ENCODE results near the gene DRC7.

DNA sequence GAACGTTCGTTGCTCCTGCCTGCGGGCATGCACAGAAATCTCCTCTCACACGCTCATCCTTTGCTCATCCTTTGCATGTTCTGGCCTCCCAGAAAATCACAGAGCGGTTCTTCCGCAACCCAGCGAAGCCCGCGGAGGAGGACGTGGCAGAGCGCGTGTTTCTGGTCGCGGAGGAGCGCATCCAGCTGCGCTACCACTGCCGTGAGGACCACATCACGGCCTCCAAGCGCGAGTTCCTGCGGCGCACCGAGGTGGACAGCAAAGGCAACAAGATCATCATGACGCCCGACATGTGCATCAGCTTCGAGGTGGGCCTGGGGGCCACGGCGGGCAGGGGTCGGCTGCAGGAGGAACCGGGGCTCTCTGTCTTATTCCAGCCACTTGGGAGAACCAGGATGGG is 31.4 kb downstream of the DRC7 start:
- TF ChIP-seq, protein P1, sequence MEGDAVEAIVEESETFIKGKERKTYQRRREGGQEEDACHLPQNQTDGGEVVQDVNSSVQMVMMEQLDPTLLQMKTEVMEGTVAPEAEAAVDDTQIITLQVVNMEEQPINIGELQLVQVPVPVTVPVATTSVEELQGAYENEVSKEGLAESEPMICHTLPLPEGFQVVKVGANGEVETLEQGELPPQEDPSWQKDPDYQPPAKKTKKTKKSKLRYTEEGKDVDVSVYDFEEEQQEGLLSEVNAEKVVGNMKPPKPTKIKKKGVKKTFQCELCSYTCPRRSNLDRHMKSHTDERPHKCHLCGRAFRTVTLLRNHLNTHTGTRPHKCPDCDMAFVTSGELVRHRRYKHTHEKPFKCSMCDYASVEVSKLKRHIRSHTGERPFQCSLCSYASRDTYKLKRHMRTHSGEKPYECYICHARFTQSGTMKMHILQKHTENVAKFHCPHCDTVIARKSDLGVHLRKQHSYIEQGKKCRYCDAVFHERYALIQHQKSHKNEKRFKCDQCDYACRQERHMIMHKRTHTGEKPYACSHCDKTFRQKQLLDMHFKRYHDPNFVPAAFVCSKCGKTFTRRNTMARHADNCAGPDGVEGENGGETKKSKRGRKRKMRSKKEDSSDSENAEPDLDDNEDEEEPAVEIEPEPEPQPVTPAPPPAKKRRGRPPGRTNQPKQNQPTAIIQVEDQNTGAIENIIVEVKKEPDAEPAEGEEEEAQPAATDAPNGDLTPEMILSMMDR (IDR thresholded peaks at IDR 0.05) = no peak
- no peak for TF ChIP-seq TAF1 (IDR thresholded peaks at IDR 0.05; ENCODE audit: borderline replicate concordance, low read depth, low read length)
- TF ChIP-seq TCF12 (IDR thresholded peaks at IDR 0.05) = no peak
- no peak for TF ChIP-seq EP300 (IDR thresholded peaks at IDR 0.05; ENCODE audit: borderline replicate concordance in 1 of 2, low read depth in 1 of 2, low read length in 1 of 2)
- TF ChIP-seq NFIC (IDR thresholded peaks at IDR 0.05; ENCODE audit: borderline replicate concordance) = no peak
- no peak for TF ChIP-seq GABPA (IDR thresholded peaks at IDR 0.05; ENCODE audit: low read depth)
